DOHH2 (cell line): ENCODE results near the gene COL27A1.

ENCODE experiments used
- EZH2phosphoT487 ChIP-seq: fragments of 200-600 bp; sonication (generic); IDR thresholded peaks from 2 replicates; pipeline ENCODE4 v1.6.1; 2017; ENCODE audit warnings: borderline replicate concordance, mild to moderate bottlenecking, antibody characterized with exemption, low read length, moderate library complexity, mixed read lengths
- TF ChIP-seq, protein P1 (sequence below): fragments of 200-600 bp; sonication (generic); IDR thresholded peaks from one replicate; pipeline ENCODE4 v1.5.1; 2014; ENCODE audit warnings: antibody characterized with exemption, mild to moderate bottlenecking, low read depth, low read length; ENCODE audit not compliant: poor library complexity, severe bottlenecking

DNA sequence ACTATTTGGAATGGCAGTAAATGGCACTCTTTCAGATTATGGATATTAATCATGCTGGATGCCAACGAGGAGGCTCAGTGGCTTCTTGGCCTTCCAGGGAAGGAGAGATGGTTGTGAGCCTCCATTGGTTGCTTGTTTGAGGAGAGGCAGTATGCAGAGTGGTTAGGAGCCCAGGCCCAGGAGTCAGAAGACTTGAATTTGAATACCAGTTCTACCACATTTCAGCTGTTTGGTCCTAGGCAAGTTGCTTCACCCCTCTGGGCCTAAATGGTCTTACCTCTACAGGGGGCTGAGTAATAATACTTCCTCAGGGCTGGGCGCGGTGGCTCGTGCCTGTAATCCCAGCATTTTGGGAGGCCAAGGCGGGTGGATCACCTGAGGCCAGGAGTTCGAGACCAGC is 52.5 kb downstream of the COL27A1 start:
- TF ChIP-seq, protein P1, sequence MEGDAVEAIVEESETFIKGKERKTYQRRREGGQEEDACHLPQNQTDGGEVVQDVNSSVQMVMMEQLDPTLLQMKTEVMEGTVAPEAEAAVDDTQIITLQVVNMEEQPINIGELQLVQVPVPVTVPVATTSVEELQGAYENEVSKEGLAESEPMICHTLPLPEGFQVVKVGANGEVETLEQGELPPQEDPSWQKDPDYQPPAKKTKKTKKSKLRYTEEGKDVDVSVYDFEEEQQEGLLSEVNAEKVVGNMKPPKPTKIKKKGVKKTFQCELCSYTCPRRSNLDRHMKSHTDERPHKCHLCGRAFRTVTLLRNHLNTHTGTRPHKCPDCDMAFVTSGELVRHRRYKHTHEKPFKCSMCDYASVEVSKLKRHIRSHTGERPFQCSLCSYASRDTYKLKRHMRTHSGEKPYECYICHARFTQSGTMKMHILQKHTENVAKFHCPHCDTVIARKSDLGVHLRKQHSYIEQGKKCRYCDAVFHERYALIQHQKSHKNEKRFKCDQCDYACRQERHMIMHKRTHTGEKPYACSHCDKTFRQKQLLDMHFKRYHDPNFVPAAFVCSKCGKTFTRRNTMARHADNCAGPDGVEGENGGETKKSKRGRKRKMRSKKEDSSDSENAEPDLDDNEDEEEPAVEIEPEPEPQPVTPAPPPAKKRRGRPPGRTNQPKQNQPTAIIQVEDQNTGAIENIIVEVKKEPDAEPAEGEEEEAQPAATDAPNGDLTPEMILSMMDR, result no peak
- TF ChIP-seq EZH2phosphoT487, result no peak
